OCI-LY7 (cell line): Measurements from ENCODE around the gene SPTLC2.
"Not testable (repeated sequence)": the region's sequence is repeated elsewhere in the genome, so short reads cannot be mapped to it uniquely, and the experiment has no call there.

Experiments
- CTCF ChIP-seq: fragments of 200-600 bp; sonication (generic); conservative IDR thresholded peaks from 2 replicates; pipeline ENCODE4 v1.5.1; 2014; ENCODE audit warnings: mild to moderate bottlenecking, antibody characterized with exemption, low read length, moderate library complexity, mixed read lengths
- EZH2phosphoT487 ChIP-seq: fragments of 200-600 bp; sonication (generic); IDR thresholded peaks from 2 replicates; pipeline ENCODE4 v1.6.1; 2018; ENCODE audit warnings: low read depth, borderline replicate concordance, mild to moderate bottlenecking, mixed run types, antibody characterized with exemption, low read length, moderate library complexity, mixed read lengths

GRCh38 chr14:77545171-77545570 is 71.3 kb downstream of the SPTLC2 start:
- not testable (repeated sequence) for TF ChIP-seq CTCF, EZH2phosphoT487
